ENCODE data around the gene IL13. TPM values are rescaled to one million over a fixed set of nuclear protein-coding genes. Genes with fewer than 3 reads are reported as not detected.

The IL13 gene
- total RNA-seq, 1 donor from 2014 or later, result not detected

GRCh38 chr5:132646583-132647266 is 11.2 kb upstream of the IL13 start:
- no peaks in the 10 kb centered on the region for H3K4me1 Mint-ChIP-seq (ENCODE audit: low read depth)
- peaks cover 4% of the 10 kb centered on the region for H3K27me3 Mint-ChIP-seq
- no peak overlapping the region for H3K27ac Mint-ChIP-seq
- DNase-seq (ENCODE audit: low spot score, unreplicated experiment), result no peak
- no peak overlapping the region for H3K4me3 Mint-ChIP-seq (ENCODE audit: low read depth)
- peaks cover 16% of the 10 kb centered on the region for H3K36me3 Mint-ChIP-seq (ENCODE audit: insufficient read depth)
- peaks cover 11% of the 10 kb centered on the region for H3K9me3 Mint-ChIP-seq (ENCODE audit: low read depth)
- TF ChIP-seq CTCF (IDR thresholded peaks at IDR 0.05; ENCODE audit: unreplicated experiment), result no peak

- Mint-ChIP-seq H3K4me1 (ENCODE audit: low read depth) (no peaks in the 10 kb centered on the region), H3K9me3 (ENCODE audit: low read depth) (peaks cover 11% of the 10 kb centered on the region)
These were observed 10.5 kb upstream of the IL13 start for GRCh38 chr5:132647473-132647872.

GRCh38 chr5:132648355-132648754 is 9.6 kb upstream of the IL13 start:
- Mint-ChIP-seq H3K27ac (no peak overlapping the region), H3K4me1 (ENCODE audit: low read depth) (no peaks in the 10 kb centered on the region), H3K4me3 (ENCODE audit: low read depth) (no peak overlapping the region), H3K36me3 (ENCODE audit: insufficient read depth) (peaks cover 7% of the 10 kb centered on the region), H3K9me3 (ENCODE audit: low read depth) (peaks cover 11% of the 10 kb centered on the region), H3K27me3 (peaks cover 10% of the 10 kb centered on the region)
- no peak for DNase-seq (ENCODE audit: low spot score, unreplicated experiment)
- no peak for TF ChIP-seq CTCF (IDR thresholded peaks at IDR 0.05; ENCODE audit: unreplicated experiment)

More at GRCh38 chr5:132647473-132647872, 10.5 kb upstream of the IL13 start:
- no peak for TF ChIP-seq CTCF (IDR thresholded peaks at IDR 0.05; ENCODE audit: unreplicated experiment)
- DNase-seq (ENCODE audit: low spot score, unreplicated experiment), result no peak
- Mint-ChIP-seq H3K27ac (no peak overlapping the region), H3K27me3 (peaks cover 9% of the 10 kb centered on the region), H3K36me3 (ENCODE audit: insufficient read depth) (peaks cover 12% of the 10 kb centered on the region), H3K4me3 (ENCODE audit: low read depth) (no peak overlapping the region)

- DNase-seq (ENCODE audit: low spot score, unreplicated experiment), result no peak
- Mint-ChIP-seq H3K9me3 (ENCODE audit: low read depth) (peaks cover 11% of the 10 kb centered on the region), H3K4me1 (ENCODE audit: low read depth) (no peaks in the 10 kb centered on the region), H3K27ac (no peak overlapping the region), H3K36me3 (ENCODE audit: insufficient read depth) (peaks cover 3% of the 10 kb centered on the region), H3K27me3 (peaks cover 41% of the 10 kb centered on the region), H3K4me3 (ENCODE audit: low read depth) (no peak overlapping the region)
- no peak for TF ChIP-seq CTCF (IDR thresholded peaks at IDR 0.05; ENCODE audit: unreplicated experiment)
These were observed 6.0 kb upstream of the IL13 start for GRCh38 chr5:132651838-132652469.

- Mint-ChIP-seq H3K9me3 (ENCODE audit: low read depth) (peaks cover 1% of the 10 kb centered on the region), H3K27ac (no peak overlapping the region), H3K36me3 (ENCODE audit: insufficient read depth) (peaks cover 1% of the 10 kb centered on the region), H3K27me3 (peaks cover 58% of the 10 kb centered on the region), H3K4me3 (ENCODE audit: low read depth) (no peak overlapping the region), H3K4me1 (ENCODE audit: low read depth) (no peaks in the 10 kb centered on the region)
- TF ChIP-seq CTCF (IDR thresholded peaks at IDR 0.05; ENCODE audit: unreplicated experiment), result no peak
- DNase-seq (ENCODE audit: low spot score, unreplicated experiment), result no peak
These were observed 4.3 kb upstream of the IL13 start for GRCh38 chr5:132653716-132654115.
